Activated CD4-positive, alpha-beta T cell treated with anti-CD3 and anti-CD28 coated beads, Interleukin-2, amount 50 U/mL, for 4 hours (primary cell): ENCODE measurements around the gene RPP25L.
"Not testable (repeated sequence)": the region's sequence is repeated elsewhere in the genome, so short reads cannot be mapped to it uniquely, and the experiment has no call there.

Source experiments
- DNase-seq, 2 experiments: peaks; one replicate each; pipeline ENCODE4 v3.0.0-alpha.2; 2020

Gene RPP25L, protein sequence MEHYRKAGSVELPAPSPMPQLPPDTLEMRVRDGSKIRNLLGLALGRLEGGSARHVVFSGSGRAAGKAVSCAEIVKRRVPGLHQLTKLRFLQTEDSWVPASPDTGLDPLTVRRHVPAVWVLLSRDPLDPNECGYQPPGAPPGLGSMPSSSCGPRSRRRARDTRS

DNA sequence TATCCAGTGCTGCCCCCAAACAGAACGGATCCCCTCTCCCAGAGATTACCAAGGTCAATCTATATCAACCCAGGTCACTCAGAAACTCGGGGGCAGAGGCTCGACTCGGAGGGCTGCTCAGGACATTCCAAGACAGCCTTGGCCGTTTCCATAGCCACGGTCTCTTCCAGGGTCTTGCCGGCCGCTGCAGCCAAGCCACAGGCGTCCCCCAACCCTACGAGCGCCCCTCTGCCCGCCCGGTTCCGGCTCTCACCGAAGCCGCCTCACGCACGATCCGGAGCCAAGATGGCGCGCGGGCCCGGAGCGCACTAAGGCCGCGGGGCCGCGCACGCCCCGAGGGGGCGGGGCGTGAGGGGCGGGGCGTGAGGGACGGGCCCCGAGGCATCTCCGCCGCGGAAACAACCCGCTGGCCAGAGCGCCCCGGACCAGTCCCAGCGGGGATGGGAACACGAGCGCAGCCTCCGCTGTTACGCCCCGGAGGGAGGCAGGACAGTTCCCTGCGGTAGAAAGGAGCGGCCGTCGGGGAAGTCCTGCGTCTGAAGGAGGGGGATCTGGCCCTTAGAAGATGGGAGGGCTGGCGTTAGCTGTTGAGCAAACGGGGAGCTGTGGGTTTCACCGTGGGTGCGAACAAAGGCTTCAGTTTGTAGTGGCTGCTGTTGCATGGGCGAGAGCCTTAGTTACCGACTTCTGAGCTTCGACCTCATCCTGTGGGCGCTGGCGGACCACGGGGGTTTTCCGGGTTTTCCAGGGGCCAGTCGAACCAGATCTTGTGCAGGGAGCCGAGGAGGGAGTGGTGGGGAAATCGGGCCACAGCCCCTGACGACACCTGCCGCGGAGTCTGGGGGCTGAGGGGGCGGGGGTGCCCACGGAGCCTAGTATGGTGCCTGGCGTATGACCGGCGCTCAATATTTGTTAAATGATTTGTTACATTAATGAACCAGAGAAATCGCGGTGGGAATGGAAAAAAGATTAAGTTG, at the start of gene RPP25L:
Gene RPP25L, minus strand, starts transcription at position 287 of the 977 bp plus-strand sequence. CDS start 801 bp downstream, outside the sequence.
- peak; percentile 68 to 72 for DNase-seq

DNA sequence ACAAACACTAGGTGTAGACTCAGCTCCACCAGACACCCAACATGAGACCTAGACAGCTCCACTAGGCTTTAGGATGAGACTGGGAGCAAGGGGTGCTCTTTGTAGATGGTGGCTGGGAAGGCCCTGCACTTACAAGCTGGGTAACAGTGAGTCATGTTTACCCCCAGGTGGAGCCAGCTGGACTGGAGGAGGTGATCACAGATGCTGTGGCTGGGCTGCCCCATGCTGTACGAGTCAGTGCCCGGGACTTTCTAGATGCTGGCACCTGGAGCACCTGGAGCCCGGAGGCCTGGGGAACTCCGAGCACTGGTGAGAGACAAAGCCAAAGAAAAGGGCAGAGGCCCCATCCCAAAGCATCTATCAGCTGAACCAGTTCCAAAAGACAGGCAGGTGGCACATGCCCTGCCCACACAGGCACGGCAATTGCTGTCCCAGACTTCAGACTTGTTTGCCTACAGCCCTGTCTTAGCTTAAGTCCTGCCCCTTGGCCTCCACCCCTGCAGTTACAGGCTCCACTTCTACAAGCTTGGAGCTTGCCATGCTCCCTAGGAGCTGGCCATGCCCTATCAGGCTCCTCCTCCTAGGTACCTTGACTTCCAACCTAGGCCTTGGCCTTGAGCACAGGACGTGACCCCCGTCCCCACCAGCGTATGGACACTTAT, 47.8 kb upstream of the RPP25L start:
- DNase-seq: no peak

DNA sequence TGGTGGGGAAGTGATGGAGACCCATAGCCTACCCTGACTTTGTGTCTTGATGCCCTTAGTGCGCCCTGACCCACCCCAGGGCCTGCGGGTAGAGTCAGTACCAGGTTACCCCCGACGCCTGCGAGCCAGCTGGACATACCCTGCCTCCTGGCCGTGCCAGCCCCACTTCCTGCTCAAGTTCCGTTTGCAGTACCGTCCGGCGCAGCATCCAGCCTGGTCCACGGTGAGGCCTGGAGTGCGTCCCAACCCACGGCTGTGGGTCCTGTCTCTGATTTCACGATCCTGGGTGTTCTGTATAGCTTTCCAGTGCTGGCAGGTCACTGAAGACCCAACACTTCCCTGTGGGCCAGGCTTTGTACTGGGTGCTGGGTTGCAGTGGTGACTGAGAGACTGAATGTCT, 46.6 kb upstream of the RPP25L start:
- no peak for DNase-seq

DNA sequence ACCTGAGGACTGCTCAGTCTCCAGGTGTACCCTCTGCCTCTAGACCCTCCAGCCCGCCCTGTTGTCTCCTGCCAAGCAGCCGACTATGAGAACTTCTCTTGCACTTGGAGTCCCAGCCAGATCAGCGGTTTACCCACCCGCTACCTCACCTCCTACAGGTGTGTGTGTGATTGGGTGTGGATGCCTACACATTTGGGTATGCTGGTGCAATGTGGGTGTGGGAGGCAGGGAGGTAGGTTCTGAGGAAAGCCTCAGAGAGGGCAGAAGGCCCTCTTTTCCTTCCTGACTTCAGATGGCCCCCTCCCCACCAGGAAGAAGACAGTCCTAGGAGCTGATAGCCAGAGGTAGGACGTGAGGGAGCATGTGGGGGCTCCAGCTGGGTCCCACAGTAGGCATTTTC, 45.1 kb upstream of the RPP25L start:
- no peak for DNase-seq

DNA sequence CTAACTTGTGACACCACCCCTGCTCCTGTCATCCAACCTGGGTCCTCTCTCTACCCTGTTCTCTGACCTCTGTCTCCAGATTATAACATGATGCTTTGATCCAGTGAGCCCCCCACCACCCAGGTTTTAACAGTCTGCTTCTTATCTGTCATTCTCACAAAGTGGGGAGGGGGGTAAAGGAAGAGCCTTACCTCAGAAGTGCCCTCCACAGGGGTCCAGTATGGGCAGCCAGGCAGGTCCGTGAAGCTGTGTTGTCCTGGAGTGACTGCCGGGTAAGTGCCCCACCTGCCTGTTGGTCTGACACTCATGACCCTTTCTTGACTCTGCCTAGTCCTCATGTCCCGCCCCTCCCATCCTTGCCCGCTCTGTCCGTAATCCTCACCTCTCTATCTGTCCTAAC, 43.5 kb upstream of the RPP25L start:
- no peak for DNase-seq

DNA sequence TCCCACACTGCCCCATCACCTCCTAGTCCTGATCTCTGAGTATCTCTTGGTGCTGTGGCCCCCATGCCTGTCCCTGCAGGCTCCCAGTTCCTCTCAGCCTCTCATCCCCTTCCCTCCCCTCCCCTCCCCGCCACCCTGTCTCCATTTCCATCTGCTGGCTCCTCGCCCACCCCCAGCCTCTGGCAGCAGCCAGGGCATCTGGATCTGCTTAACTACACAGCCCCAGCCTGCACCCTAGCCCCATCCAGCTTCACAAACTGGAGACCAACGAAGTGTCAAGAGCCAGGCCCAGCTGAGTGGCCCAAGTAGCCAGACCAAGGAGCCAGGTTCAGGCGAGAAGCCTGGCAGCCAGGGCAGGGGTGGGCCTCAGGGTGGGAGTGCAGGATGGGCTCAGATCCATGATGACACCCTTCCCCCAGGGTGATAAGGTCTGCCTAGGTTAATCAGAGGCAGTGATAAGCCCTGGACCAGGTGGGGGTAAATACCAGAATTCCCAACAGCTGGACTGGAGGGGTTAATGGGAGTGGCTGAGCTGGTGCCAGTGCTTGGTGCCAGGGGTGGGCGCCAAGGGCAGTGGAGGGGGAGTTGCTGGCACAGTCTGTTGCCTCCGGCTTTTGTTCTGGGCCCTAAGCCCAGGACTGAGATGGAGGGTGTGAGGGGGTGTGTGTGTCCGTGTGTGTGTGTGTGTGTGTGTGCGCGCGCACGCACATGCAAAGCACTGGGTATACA, 42.6 kb upstream of the RPP25L start:
- no peak for DNase-seq

DNA sequence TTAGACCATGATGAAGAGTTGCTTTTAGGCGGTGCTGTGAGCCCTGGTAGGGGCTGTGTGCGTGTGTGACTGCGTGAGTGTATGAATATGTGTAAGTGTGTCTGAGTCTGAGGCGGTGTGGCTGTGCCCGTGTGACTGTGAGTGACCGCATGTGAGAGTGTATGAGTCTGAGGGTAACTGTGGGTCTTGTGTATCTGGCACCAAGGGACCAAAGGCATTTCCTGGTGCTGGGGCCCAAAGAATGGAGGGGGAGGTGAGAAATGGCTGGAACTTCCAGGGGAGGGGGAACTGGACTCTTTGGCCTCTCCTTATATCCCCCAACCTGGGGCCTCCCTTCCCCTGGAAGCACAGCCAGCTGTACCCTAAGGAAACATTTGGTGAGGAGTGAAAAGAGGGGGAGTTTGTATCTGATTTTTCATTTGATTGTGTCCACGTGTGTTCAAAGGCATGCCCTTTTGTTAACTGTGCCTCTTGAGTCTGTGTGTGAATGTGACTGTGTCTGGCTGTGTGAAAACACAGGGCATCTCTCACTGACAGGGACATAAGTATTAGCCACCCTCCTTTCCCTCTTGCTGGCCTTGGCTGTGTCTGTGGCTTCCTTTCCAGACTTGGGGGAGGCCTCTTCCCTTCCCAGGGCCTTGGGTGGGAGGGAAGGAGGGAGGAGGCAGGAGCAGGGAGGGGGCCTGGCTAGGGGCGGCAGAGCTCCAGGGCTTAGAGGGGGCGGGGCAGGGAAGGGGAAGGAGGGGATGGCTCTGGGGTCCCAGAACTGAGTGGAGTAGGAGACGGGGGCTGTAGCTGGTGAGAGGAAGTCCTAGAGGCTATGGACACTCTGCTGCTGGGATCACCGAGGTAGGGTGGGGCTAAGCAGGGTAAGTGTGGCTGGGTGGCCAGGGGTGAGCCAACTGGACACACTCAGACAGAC, 41.5 kb upstream of the RPP25L start:
- no peak for DNase-seq

DNA sequence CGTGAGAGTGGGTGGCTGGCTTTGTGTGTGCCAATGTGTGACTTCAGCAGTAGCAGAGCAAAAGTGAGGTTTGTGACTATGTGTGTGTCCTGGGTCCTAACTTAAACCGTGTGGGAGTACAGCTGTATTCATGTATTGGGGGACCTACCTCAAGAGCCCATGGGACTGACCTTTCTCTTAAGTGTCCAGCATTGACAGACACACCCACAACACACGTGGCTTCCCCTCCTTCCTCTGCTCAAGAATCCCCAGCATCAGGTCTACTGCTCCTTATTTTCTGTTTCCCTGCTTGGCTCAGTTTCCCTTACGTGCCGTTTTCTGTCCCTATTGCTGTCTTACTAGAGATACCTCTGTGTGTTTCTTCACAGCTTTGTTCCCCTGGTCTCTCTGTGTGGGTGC, 40.7 kb upstream of the RPP25L start:
- DNase-seq: no peak

DNA sequence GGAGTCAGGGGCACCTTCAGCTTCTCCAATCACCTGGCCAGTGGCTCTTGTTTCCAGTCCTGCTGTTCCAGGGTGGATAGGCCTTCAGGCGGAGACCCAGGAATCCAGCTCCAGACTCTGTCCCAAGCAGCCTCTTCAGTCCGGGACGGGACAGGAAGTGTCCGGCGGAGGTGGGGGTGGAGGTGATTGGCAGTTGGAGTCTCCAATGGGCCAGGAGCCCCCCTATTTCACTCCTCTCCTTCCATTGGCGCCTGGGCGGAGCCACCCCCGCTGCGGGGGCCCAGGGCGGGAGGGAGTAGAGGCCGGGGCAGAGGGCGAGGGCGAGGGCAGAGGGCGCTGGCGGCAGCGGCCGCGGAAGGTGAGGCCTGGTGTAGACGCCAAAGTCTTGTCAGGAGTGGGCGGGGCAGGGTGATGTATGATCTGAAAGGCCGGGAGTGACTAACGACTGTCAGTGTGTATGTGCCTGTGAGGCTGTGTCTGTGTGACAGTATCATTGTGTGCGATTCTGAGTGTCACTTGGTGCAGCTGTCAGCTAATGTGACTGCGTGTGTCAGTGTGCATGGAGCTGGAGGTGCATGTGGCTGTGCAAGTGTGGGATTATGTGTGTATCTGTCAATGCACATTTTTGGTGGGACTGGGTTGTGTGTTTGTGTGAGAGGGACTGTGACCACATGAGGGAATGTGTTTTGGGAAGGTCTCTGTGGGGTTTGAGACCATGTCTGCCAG, 40.1 kb upstream of the RPP25L start, which contains the start of gene IL11RA:
Gene IL11RA, plus strand, starts transcription at position 310 of the 726 bp plus-strand sequence. CDS start 3,033 bp downstream, outside the sequence.
- peak; percentile 45 to 49 for DNase-seq

DNA sequence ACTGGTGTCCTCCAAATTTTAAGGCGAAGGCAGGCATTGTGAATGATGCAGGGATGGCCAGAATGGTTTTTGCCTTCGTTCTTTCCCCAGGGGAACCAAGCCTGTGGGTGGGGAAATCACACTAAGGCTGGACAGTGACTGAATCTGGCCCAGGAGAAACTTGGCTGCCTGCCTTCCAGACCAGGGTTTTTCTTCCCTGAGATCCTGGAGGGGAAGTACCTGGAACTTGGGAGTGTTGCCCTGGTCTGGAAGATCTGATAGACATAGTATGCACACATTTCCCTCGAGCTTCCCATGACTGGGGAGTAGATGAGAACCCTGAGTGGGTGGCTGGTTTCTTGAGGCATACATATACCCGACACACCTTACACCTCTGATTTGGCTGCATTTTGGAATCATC, 39.4 kb upstream of the RPP25L start:
- DNase-seq: no peak

DNA sequence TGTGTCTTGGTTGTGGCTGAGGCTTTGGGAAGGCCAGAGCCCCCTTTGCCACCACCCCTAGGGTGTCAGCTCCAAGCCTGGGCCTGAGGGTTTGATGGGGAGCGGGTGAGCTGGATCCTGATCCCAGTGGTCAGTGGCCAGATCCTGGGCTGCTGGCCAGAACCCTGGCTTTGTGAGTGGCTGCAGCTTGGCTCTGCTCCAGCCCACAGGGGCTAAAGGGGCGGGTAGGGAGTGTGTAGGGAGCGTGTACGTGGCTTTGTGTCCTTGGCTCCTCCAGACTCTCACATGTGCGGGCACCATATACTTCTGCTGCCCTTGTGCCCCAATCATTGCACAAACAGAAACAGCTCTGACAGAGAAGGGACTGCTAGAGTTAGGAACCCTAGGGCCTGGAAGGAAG, 38.9 kb upstream of the RPP25L start:
- no peak for DNase-seq

DNA sequence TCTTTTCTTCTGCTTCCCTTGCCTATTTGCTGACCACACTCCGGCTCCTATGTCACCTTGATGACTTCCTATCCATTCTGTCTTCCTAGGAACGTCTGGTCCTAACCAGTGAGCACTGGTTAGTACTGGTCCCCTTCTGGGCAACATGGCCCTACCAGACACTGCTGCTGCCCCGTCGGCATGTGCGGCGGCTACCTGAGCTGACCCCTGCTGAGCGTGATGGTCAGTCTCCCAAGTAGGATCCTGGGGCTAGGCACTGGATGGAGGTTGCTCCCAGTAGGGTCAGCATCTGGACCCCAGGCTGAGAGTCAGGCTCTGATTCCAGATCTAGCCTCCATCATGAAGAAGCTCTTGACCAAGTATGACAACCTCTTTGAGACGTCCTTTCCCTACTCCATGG, 36.8 kb upstream of the RPP25L start:
- DNase-seq: no peak

DNA sequence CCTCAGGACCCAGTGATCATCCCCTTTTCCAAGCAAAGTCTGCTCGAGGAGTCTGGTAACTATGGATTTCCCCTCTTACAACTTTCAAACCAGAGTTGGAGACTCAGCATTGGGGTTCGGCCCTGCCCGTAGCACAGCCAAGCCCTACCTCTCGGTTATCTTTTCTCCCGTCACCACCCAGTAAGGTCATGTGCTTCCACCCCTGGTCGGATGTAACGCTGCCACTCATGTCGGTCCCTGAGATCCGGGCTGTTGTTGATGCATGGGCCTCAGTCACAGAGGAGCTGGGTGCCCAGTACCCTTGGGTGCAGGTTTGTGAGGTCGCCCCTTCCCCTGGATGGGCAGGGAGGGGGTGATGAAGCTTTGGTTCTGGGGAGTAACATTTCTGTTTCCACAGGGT, 35.8 kb upstream of the RPP25L start:
- DNase-seq: no peak

DNA sequence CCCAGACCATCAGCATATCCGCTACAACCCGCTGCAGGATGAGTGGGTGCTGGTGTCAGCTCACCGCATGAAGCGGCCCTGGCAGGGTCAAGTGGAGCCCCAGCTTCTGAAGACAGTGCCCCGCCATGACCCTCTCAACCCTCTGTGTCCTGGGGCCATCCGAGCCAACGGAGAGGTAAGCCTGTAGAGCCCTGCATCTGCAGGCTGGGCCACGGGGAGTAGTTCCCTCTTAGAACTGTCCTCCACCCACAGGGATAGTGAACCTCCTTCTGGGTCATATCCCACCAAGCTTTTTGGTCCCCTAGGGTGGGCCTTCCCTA, 35.1 kb upstream of the RPP25L start:
- DNase-seq: no peak

DNA sequence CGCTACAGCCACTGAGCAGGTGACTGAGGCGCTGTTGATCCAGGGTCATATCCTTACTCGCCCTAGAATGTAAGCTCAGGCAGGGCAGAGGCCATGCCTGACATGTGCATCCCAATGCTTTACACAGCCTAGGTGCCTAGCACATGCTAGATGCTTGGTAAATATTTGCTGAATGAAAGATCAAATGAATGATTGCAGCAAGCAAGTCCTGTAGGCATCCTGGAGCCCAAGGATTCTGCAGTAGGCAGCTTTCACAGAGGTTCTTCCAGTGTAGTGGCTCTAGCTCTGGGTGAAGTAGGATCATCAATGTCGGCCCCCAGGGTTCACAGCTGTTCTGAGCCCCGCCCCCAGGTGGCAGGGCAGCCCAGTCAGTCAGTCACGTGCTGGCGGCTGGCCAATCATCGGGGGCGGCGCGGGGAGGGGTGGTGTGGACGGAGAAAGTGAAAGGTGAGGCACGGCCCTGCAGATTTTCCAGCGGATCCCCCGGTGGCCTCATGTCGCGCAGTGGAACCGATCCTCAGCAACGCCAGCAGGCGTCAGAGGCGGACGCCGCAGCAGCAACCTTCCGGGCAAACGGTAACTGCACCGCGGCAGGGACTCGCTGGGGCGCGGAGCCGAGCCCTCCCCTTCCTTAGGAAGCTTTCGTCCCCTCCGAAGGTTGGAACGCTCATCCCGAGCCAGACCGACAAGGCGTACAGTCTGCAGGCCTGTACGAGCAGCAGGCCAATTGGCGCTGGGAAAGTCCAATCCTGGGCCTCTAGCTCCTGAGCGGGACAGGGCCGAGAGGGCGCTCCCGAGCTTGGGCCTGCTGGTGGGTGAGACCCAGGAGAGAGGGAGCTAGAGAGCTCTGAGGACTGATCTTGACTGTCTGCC, 34.5 kb upstream of the RPP25L start, which contains the start of gene GALT:
Gene GALT, plus strand, starts transcription at position 465 of the 873 bp plus-strand sequence. Its CDS starts 30 bp downstream, at position 495.
- peak; percentile 97 to 98 for DNase-seq

DNA sequence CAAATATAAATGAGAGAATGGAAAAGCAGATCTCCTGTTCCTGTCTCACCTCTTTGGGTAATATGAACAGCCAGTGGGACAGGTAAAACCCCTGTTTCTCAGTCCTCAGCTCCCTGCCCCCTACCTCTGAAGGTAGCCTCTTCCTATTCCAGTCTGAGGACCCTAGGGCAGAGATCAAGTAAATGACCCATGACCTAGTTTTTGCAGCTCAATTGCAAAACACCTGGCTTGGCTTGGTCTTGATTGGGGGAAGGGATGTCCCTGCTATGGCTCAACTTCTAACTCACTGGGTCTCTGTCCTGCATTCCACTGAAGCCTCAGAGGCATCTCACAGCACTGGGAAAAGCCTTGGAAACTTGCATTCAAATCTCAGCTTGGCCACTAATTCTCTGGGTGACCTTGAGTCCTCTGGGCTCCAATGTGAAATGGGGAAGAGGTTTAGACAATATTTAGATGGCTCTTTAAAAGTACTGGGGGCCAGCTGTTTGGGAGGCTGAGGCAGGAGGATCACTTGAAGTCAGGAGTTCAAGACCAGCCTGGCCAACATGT, 32.9 kb upstream of the RPP25L start:
- DNase-seq: no peak

DNA sequence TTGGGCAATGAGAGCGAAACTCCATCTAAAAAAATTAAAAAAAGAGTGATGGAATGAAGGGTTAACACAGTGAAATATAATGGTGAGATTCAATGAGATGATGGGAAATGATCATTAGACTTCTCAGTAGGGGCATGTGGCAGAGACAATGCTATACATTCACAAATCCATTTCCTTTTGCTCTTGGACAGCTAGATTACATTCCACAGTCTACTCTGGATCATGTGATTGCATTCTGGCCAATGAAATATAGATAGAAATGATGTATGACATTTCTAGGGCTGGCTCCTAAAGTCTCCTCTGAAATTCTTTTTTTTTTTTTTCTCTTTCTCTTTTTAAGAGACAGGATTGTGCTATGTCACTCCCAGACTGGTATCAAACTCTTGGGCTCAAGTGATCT, 30.8 kb upstream of the RPP25L start:
- DNase-seq: no peak

DNA sequence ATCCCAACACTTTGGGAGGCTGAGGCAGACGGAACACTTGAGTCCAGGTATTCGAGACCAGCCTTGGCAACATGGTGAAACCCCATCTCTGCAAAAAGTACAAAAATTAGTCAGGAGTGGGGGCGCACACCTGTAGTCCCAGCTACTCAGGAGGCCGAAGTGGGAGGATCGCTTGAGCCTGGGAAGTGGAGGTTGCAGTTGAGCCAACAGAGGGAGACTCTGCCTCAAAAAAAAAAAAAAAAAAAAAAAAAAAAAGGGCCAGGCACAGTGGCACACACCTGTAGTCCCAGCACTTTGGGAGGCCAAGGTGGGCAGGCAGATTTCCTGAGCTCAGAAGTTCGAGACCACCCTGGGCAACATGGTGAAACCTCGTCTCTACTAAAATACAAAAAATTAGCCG, 27.4 kb upstream of the RPP25L start:
- DNase-seq: not testable (repeated sequence)

DNA sequence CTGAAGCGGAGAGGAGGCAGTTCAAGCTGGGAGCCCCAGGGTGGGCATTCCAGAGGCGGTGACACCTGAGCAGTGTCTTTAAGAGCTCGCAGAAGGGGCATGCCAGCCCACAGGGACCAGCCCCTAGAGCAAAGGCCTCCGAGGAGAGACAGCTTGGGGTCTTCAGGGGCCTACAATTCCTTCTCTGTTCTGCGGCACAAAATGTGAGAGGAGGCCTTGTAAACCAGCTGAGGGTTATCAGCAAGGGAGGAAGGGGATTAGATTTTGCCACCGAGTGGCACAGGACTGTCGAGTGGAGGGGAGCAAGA, 26.2 kb upstream of the RPP25L start:
- no peak for DNase-seq
